Hematopoietic multipotent progenitor cell treated with erythropoietin and hydrocortisone succinate and interleukin-3 and kit ligand, for 17 days (in vitro differentiated cells): ENCODE measurements around the gene DUSP3.

Source experiments
- DNase-seq: peaks from one replicate; pipeline ENCODE4 v3.0.0-alpha.2; 2015; ENCODE audit warnings: low spot score

DUSP3 gene

GRCh38 chr17:43778337-43779144, at the start of gene DUSP3:
Gene DUSP3 (minus strand): TSS chr17:43778977. CDS start chr17:43778924, 53 bp downstream.
- peak; percentile 47 for DNase-seq

- DNase-seq: no peak
Observed at GRCh38 chr17:43827596-43827995, 48.8 kb upstream of the DUSP3 start.

- DNase-seq: no peak
Observed at GRCh38 chr17:43826206-43826605, 47.4 kb upstream of the DUSP3 start.

DNA sequence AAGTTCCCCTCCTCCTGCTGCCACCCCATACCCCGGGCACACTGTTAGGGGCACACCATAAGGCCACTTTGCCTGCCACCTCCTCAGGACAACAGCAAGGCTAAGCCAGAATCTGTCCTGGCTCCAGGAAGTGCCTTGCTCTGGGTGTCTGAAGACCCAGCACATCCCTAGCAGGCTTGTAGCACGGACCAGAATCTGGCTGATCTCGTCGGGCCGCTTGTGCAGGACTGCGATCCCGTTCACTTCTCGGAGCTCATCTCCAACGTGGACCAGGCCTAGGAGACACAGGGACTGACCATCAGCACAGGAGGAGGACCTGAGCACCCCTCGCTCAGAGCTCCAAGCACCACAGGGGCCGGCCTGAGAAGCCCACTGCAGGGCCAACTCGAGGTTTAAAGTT, 46.8 kb upstream of the DUSP3 start:
- DNase-seq: no peak

DNA sequence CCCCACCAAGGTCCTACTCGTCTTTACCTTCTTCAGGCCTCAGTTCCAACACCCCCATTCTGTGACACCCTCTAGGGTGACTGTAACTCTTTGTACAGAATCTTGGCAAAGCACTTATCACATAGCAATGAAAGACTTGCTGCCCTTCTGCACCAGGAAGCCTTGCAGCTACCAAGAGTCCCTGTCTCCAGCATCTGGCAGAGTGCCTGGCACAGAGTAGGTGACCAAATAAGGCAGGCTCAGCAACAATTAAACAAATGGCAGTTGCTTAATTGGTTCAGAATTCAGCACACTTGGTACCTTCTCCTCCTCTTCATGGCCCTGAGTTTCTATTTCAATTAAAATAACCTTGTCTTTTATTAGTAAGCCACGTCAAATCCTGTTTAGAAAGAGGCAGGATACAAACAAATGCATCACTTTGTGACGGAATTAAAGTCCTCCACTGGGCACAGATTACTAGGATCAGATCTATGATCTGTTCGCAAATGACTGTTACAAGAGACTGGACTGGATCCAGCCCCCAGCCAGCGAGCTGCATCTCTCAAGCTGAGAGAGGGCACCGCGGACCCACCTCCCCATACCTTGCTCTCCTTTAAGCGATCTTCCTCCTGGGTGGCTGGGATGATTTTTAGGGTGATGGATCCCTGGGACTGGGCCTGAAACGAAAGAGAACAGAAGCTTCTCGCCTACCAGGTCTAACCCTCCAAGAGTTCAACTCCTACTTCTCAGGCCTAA, 44.7 kb upstream of the DUSP3 start:
- no peak for DNase-seq

DNA sequence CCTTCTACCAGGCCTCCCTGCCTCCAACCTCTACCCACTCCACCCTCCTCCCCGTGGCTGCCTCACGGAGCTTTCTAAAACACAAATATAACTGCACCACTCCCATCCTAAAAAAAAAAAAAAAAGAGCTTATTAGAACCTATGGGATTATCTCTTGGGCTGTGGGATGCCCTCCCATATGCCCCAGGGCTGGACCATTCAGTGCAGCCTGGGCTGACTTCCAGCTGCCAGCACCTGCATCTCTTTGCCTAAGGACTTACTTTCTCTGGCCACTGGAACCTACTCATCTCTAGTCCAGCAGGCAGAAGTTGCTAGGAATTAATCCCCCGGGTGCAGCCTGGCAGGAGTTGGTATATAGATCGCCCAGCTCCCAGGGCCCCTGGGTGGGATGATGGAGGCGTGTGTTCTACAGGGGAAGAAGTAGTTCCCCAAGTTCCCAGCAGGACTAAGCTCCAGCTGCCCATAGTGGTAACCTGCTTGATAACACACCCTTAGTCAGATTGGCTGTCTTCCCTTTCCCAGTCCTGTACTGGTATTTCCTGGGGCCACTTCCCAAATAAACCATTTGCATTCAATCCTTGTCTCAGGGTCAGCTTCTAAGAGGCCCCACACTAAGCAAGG, 43.9 kb upstream of the DUSP3 start:
- DNase-seq: no peak

DNA sequence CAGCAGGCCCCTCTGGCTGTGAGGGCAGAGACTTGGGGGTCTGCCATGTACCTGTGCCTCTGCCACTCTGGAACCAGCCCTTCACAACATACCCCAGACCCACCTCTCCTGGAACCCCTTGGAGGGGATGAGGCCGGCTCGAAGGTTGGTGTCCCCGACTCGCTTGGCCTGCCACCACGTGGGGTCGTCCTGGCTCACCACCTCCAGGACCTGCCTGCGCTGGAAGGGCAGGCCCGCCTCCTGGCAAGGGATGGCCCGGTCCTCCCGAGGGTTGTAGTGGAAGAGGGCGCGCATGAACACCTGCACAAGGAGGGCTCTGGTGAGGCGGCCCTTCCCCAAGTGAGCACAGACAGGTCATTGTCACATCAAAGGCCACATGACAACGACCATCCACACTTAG, 42.0 kb upstream of the DUSP3 start:
- DNase-seq: no peak

DNA sequence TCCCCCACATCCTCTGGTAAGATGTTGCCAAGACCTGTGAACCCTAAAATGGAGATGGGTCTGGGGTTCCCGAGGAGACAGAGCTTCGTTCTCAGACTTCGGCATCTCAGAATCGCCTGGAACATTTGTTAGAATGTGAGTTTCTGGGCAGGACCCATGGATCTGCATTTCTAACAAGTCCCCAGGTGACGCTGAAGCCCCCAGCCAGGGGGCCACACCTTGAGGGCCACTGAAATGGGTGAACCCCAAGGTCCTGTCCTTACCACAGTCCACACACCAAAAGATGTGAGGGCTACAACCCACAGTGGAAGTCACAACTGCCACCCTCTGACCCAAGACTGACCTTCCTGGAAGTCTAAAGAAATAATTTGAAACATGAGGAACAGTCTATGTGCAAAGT, 40.2 kb upstream of the DUSP3 start:
- DNase-seq: no peak

- DNase-seq: no peak
Observed at GRCh38 chr17:43817826-43818225, 39.0 kb upstream of the DUSP3 start.

DNA sequence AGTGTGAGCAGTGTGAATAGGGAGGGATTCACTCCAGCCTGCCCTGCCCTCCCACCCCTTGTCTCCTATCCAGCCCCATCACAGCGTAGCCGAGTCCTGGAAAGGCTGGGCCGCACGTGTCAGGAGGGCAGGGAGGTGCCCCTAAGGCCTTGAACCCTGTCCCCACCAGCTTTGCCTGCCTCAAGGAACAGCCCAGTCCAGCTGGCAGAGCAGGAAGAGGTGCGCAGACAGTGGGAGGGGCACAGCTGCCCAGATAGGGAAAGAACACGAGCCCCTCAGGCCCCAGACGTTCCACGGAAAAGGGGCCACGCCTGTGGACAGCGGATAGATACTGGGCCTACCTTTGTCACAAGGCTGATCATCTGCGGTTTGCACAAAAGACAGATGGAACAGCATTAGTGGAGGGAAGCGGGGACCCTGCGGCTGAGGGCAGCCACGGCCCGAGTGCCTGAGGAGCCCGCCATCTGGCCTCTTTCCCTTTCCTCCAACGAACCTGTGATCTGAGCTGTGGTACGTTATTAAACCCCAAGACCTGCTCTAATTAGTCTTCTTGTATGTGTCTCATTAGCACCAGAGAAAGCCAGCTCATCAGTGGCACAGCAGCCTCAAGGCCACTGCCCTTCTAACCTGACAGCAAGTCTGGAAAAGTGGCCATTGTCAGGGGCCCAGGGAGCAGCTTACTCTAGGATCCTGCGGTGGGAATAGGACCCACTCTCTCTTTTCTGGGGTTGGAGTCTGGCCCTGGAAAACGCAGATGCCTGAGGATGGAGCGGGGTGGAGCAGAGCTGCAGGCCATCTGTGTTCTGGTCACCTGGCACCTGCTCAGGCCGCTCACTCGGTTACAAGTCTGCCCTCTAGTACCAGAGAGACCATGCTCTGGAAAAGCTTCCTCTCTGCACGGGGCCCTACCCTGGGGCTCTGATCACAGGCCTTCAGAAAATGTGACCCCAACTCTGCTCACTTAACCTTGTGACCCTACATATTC, 37.9 kb upstream of the DUSP3 start:
- no peak for DNase-seq

DNA sequence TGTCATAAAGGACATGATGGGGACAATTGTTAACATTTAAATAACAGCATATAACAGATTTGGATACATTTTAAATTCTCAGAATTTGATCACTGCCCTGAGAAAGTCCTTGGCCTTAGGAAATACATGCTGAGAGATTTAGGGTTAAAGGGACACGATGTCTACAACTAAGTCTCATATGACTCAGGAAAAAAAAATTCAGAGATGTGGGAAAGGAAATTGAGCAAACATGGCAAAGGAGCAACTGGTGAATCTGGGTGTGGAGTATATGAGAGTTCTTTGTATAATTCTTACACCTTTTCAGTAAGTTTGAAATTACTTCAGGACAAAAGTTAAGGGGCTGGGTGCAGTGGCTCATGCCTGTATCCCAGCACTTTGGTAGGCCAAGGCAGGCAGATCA, 35.9 kb upstream of the DUSP3 start:
- no peak for DNase-seq

DNA sequence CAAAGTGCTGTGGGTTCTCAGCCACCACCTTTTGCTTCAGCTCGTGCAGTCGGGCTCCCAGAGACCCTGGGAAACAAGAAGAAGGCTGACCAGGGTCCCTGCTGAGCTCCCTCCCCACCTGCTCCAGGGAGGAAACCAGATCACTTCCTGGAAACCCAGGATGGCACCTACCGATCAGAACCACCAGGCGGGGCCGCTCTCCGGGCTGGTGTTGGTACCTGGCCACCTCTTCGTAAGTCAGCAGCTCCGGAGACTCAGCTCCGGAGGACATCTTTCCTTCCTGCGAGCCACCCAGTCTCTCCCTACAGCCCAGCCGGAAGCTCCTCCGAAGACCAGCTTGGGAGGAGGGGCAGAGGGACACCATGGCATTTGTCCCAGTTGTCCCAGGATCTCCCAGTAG, 35.2 kb upstream of the DUSP3 start:
- no peak for DNase-seq

DNA sequence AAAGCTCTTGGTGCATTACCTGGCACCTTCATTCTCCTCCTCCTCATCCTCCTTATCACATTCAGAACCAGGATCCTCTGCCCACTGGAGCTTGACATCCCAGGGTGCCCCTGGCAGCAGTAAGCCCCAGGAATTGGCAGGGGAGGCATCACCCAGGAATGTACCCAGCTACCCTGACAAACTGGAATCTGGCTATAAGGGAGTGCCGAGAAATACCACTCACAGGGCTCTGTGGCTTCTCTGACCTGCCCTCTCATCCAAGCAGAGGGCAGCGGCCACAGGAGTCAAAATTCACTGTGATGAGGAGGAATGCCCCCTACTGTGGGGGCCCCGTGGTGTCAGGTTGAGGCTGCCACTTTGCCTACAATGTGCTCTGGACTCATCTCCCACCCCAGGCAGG, 34.6 kb upstream of the DUSP3 start:
- no peak for DNase-seq

DNA sequence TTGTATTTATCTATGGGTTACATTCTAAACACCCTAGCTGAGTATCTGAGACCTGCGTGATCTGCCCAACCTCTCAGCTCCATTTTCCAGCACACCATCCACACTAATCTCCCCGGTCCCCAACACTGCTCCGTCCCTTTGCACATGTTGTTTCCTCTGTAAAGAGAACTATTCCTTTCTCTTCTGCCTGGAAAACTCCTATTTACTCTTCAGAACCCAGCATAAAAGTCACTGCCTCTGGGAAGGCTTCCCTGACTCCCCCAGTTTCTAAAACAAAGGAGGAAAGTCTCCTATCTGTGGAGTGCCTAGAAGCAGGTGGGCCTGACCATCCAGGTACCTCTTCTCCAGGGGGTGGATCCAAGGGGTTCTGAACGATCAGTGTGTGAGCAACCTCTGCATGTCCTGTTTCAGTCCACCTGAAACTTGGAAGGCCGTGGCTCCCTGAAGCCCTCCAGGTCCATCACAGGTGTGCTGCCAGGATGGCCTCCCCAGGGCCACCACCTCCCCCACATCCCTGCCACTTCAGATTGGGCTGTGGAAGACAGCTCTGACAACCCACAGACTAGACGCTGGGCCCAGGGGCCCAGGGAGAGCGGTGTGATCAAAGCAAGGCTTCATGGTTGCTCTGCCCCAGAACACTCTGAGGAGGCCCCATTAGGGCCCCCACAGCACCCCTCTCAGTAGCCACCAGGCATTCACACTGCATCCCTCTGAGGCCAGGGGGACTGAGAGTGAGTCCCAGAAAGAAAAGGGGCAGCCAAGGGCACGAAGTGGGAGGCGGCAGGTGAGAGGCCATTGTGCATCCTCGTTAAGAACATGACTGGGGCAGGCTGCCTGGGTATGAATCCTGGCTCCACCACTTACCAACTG, 33.9 kb upstream of the DUSP3 start:
- no peak for DNase-seq

DNA sequence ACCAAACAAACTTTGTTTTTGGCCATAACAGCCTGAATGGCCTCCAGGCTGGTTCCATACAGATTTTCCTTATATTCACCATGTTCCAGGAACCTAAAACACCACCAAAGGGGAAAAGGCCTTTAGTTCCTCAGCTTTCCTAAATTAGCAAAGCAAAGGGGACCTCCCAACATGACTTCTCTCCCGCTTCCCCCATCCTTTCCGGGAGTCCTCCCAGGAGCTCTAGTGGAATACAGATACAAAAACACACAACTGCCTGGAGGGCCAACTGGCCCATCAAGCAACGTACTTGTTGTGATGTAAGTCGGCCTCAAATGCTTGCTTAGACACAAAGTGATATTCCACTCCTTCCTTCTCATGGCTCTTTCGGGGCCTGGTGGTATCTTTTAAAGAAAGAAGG, 32.0 kb upstream of the DUSP3 start:
- DNase-seq: no peak

DNA sequence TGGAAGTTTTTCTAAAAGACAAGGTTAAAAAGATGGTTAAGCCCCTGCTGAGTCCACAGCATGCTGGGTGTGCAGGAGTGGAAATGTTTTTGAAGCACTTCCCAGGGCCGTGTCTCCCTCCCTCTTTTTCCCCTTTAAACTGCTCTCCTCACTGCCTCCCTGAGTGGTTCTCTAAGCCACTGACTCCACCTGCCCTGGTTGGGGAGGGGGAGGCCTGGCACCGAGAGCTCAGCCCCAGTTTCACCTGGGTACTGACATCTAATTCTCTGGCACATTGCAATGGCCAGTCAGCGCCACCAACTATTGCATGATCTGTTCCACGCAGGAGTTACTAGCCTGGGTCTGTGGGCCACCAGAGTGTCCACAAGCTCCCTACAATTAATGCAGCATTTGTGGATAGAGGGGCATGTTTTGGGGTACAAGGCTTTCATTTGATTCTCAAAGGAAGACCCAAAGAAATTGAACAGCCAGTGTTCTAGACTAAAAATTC, 31.5 kb upstream of the DUSP3 start:
- DNase-seq: no peak

- no peak for DNase-seq
Observed at GRCh38 chr17:43809121-43809520, 30.3 kb upstream of the DUSP3 start.

GRCh38 chr17:43808076-43808475, 29.3 kb upstream of the DUSP3 start:
- no peak for DNase-seq

GRCh38 chr17:43805117-43805516, 26.3 kb upstream of the DUSP3 start:
- no peak for DNase-seq

DNA sequence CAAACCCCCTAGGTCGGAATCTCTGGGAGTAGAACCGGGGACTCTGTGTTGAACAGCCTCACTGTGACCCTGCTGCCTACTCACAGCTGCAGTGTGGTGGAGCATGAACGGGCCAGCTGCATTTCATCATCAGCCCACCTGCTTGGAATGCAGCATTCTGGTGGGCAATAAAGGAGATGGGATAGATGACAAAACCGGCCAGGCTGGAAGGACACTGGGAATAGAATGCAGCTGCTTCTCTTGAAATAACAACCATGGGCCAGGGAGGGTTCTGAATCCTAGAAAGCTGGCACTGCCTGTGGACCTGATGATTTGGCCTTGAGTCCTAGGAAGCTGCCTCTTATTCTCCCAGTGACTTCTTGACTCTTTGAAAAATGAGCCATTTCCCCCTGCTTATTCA, 25.0 kb upstream of the DUSP3 start:
- DNase-seq: no peak

GRCh38 chr17:43801844-43802243, 23.1 kb upstream of the DUSP3 start:
- DNase-seq: no peak
